NCI-H510A (cell line): ENCODE data around the gene LTA4H.

ENCODE experiments used
- DNase-seq: peaks from one replicate; lab custom pipeline; 2025; lab: John Stamatoyannopoulos, UW

The LTA4H gene

GRCh38 chr12:96057986-96058553 is 22.7 kb upstream of the LTA4H start:
- DNase-seq, result no peak

DNA sequence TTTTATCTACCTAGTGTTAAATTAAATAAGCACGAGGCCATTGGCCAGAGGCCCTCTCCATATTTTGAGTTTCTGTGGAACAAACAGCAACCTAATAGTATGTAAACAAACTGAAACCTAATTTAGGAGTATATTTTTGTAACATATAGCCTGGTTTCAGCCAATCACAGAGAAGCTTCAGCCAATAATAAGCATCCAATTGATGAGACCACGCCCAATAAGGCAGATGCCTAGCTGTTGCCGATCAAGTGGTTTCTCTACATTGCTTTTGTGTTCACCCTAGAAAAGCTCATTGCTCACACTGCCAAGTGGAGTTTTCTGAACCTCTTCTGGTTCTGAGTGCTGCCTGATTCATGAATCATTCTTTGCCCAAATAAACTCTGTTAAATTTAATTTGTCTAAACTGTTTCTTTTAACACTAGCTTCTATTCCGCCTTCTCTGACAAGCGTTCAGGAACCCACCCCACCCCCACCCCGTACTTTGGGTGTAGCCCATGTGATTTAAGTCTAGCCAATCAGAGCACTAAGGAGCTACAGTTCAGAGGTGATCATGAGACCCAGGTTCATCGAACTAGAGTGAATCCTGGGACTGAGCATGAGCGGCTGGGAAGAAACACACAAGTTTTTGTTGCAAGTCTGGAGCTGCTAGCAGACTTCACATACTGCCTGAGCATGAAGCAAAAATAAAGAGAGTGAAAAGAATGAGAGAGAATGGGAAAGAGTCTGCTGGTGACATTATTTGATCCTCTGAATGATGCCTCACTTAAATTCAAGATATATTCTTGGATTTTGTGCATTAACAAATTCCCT is 21.5 kb upstream of the LTA4H start:
- DNase-seq, result no peak

GRCh38 chr12:96054244-96054610 is 18.8 kb upstream of the LTA4H start:
- no peak for DNase-seq

- DNase-seq, result no peak
Measured at GRCh38 chr12:96053476-96054243, 18.3 kb upstream of the LTA4H start.

GRCh38 chr12:96051756-96052485 is 16.5 kb upstream of the LTA4H start:
- no peak for DNase-seq

DNA sequence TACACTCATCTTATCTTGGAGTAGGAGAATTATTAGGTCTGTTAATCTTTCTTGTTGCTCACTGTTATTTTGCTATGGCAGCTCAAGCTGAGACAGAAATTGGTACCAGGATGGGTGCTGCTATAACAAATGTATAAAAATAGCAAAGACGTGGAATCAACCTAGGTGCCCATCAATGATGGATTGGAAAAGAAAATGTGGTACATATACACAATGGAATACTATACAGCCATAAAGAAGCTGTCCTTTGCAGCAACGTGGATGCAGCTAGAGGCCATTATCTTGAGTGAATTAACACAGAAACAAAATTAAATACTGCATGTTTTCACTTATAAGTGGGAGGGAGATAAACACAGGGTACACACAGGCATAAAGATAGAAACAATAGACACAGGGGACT is 14.8 kb upstream of the LTA4H start:
- DNase-seq, result no peak

GRCh38 chr12:96049101-96049500 is 13.7 kb upstream of the LTA4H start:
- DNase-seq, result no peak

DNA sequence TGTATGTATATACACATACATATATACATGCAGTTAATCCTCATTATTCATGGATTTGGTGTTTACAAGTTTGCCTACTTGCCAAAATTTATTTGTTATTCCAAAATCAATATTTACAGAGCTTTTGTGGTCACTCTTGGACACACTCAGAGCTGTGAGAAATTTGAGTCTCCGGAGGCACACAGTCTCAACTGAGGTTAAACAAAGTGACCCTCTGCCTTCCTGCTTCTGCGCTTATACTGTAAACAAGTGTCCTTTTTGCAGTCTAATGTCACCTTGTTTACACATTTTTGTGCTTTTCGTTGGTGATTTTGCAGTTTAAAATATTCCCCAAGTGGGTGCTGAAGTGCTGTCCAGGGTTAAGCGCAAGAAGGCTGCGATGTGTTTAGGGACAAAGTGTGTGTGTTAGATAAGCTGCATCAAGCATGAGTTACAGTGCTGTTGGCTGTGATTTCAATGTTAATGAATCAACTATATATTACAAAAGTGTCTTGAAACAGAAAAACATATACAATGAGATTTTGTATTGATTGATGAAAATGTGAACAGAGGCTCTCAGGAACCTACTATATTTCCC is 13.1 kb upstream of the LTA4H start:
- no peak for DNase-seq

DNA sequence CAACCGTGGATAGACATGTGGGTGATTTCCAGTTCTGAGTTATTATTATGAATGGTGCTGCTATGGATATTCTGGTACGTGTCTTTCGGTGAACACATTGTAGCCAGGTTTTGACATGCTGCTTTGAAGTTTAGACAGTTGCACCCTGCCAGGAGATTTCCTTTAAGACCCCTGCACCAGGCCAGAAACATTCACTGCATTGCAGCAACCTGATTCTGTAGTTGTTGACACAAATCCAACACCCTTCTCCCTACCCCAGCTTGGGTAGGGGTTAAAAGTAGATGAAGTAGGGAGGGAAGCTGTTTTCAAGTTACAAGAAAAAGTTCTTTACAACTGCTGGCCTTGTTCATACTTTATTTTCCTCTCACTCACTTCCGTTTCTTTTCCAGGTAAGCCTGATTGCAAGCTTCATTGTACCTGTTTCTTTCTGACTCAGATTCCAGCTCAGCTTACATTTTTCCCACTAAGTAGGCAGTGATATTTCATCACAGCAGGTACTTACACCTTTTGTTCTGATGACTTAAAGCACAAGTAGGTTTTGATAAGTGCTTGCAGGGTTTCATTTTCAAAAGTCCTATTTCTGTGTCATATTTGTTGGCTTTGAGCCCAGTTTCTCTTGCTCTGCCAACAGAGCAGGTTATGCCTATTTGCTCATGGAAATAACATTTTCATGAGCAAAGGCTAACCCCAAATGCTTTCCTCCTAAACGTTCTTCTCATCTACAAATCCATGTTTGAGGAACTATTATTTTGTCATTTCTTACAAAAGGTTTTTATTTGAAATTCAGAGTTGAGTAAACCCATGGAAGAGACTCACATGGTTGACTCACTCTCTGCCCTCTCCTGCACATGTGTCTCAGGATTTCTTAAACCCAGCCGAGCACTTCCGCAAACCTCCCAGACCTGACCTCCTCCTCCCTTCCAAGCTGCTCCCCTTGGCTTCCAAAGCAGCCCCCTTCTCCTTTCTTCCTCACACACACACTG is 12.1 kb upstream of the LTA4H start:
- DNase-seq, result peak; percentile 41

- DNase-seq, result no peak
Measured at GRCh38 chr12:96046543-96047228, 11.3 kb upstream of the LTA4H start.

DNA sequence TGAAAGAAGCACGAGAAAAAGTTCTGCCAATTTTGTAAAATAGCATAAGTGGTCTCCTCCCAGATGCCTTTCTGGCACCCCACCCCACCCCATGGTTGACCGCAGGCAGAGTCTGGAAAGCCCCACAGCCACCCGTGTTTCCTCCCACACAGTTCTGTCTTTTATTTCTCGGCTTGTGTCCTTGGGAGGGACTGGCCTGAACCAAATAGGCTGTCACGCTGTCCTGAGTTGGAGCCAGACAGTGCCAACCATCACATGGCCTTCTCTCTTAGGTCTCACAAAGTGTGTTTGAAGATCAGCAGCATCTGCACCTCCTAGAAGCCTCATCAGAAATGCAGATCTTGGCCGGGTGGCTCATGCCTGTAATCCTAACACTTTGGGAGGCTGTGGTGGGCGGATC is 10.2 kb upstream of the LTA4H start:
- DNase-seq, result no peak

GRCh38 chr12:96044943-96045290 is 9.5 kb upstream of the LTA4H start:
- DNase-seq, result no peak

- no peak for DNase-seq
Measured at GRCh38 chr12:96044017-96044942, 8.9 kb upstream of the LTA4H start.

DNA sequence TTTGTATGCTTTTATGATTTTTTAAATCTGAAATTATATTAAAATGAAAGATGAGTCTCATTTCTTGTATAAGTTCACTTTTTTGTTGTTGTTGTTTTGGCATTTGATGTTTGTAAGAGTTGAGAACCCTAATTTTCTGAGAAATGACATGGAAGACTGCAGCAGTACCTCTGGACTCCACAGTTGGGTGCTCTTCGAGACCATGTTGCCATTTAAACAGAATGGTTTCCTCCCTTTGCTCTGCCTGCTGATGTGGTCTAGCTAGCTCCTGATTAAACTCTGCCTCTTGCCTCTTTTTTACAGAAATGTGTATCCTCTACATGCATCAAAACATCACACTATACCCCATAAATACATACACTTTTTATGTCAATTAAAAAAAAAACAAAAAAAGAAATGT is 5.8 kb upstream of the LTA4H start:
- no peak for DNase-seq

DNA sequence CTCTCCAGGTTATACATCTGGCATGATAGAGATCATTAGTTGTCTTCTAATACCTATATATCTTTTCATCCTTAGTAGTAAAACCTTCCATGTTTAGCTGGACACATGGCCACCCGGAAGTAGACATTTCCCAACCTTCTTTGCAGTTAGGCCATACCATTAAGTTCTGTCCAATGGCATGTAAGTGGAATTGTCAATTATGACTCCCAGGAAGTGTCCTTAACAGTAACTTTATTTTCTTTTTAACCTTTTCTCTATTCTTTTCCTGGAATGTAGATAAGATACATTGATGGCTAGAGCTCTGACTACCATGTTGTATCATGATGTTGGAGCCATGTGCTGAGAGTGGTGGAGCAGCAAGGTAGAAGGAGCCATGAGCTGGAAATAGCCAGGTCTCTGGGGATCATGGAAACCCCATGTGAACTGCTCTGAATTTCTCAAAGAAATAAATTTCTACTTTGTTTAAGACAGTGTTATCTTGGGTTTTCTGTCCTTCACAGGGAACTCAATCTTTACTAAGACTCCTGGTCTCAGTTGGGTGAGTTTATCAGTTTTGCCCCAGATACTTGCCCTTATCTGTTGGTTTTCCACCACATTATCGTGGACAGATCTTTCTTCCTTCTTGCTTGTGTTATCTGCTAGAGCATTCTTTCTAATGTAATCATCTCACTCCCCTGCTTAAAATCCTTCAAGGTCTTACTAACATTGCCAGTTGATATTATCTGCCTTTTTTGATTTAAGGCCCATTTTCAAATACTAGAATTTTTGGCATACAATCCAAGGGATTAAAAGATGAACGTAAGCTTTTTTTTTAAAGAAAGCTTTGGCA is 5.1 kb upstream of the LTA4H start:
- no peak for DNase-seq

DNA sequence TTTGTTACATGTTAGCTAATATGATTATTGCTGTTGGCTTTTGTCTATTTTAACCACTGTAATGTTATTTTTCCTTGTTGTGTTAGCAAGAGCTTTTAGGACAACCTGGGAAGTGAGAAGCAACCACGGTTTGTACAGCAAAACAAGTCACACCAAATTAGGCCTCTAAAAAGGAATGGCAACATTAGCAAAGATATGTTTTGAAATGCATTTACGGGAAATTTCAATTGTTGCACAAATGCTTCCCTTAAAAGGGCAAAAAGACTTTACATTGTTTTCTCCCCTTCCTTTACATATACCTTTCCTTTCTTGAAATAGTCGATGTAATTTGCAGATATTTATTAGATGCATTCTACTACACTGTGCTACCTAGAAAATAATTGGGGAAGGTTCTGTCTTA is 4.1 kb upstream of the LTA4H start:
- no peak for DNase-seq

- DNase-seq, result no peak
Measured at GRCh38 chr12:96036765-96037455, 1.5 kb upstream of the LTA4H start.
